UCSD-AML1 (cell line): ENCODE measurements around the gene RGS1.

Experiments
- DNase-seq: peaks from one replicate; lab custom pipeline; 2025; ENCODE audit not compliant: unreplicated experiment; lab: John Stamatoyannopoulos, UW

Gene RGS1

GRCh38 chr1:192615055-192615454 lies 39.5 kb downstream of the RGS1 start:
- DNase-seq = no peak

GRCh38 chr1:192620071-192620635 lies 44.6 kb downstream of the RGS1 start:
- no peak for DNase-seq

- peak; percentile 19 for DNase-seq
Measured at GRCh38 chr1:192626366-192627179, 51.0 kb downstream of the RGS1 start.

GRCh38 chr1:192627901-192628300 lies 52.3 kb downstream of the RGS1 start:
- no peak for DNase-seq

- DNase-seq = no peak
Measured at GRCh38 chr1:192628396-192629057, 53.0 kb downstream of the RGS1 start.

GRCh38 chr1:192629612-192630011 lies 54.0 kb downstream of the RGS1 start:
- no peak for DNase-seq
